ENCODE data around the gene TEKTIP1.

DNA sequence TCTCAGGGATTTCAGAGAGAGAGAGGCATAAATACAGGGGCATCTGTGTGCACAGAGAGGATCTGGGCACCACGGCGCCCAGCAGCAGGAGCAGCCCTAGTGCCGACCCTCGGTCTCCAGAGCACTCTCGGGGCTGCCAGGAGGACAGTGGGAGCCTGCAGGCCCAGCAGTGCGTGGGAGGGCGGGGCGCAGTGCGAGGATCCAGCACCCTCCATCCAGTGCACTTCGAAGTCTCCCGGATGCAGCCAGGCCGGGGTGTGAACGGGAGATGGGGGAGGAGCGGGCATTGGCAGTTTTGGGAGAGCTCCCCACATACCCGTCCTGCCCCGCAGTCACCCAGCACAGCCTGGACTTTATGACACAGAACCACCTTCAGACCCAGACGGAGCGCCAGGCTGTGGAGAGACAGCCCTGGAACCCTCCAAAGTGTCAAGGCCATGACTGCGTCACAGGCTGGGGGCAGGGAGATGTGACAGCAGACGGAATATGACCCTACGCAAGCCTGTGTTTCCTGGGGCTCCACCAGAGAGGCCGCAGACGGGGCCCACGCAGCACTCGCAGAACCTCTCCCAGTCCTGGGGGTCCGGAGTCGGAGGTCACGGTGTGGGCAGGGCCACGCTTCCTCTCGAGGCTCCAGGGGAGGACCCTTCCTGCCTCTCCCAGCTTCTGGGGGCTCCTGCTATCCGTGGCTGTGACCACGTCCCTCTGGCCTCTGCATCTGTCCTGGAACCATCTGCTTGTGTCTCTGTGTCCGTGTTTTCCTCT, 14.7 kb upstream of the TEKTIP1 start:
- TF ChIP-seq ARNT (IDR thresholded peaks at IDR 0.05) (no peak), SP1 (IDR thresholded peaks at IDR 0.05) (no peak), FOXK2 (IDR thresholded peaks at IDR 0.05) (no peak), FOXA1 (IDR thresholded peaks at IDR 0.05) (no peak), HDGF (IDR thresholded peaks at IDR 0.05; ENCODE audit: borderline replicate concordance) (no peak), ZNF384 (IDR thresholded peaks at IDR 0.05) (no peak), FOXM1 (IDR thresholded peaks at IDR 0.05; ENCODE audit: borderline replicate concordance) (no peak), CTBP1 (IDR thresholded peaks at IDR 0.05; ENCODE audit: borderline replicate concordance) (no peak), ELF4 (IDR thresholded peaks at IDR 0.05) (no peak), L3MBTL2 (conservative IDR thresholded peaks at IDR 0.05) (no peak), LEF1 (IDR thresholded peaks at IDR 0.05; ENCODE audit: borderline replicate concordance) (no peak), BHLHE40 (IDR thresholded peaks at IDR 0.05; ENCODE audit: borderline replicate concordance) (no peak), TARDBP (IDR thresholded peaks at IDR 0.05) (no peak)

Data from HEK293T (cell line).